Measurements from ENCODE around the gene POC1A.

Gene POC1A

DNA sequence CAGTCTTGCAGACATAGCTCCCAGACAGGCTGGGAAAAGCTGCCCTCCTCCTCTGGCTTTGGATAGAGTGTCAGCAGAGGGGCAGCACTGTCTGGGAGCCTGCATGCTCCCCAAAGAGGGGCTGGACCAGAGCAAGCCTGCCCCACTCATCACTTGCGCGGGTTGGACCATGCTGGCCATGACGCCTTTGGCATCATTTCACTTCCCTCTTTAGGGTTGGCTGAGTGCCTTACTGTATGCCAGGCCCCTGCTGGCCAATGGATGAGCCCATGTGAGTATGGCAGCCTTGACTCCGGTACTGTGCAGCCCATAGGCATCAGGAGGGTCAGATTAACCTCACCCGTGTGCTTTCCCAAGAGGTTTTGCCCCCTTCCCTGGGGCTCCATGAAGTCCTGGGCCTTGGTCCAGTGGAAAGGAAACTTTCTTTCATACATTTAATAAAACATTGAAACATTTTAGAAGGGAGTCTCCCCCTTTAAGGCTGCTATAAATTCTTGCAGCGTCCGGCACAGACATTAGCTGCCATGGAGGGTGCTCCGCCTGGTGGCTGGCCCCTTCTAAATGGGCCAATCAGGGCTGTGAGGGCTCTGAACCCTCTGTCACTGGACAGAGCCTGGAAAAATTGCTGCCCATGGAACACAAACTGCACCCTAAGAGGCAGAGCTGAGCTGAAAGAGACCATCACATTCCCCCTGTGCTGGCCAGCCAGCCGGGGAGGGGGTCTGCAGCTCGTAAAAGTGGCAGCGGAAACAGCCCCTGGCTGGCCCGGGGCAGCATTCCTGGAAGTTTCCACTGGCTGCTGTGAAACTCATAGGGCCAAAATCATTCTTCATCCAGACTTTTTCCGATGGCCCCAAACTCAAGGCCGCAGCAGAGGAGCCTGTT is 77.1 kb downstream of the POC1A start:
- no peaks in the 10 kb centered on the region for H3K36me3 Mint-ChIP-seq (ENCODE audit: low read depth)
- DNase-seq (no peak), ATAC-seq (no peak)
- no peak overlapping the region for H3K4me3 Mint-ChIP-seq
- peaks cover 3% of the 10 kb centered on the region for H3K4me1 Mint-ChIP-seq
- H3K9me3 Mint-ChIP-seq: no peaks in the 10 kb centered on the region
- H3K27ac Mint-ChIP-seq: no peak overlapping the region
- H3K27me3 Mint-ChIP-seq: no peaks in the 10 kb centered on the region

DNA sequence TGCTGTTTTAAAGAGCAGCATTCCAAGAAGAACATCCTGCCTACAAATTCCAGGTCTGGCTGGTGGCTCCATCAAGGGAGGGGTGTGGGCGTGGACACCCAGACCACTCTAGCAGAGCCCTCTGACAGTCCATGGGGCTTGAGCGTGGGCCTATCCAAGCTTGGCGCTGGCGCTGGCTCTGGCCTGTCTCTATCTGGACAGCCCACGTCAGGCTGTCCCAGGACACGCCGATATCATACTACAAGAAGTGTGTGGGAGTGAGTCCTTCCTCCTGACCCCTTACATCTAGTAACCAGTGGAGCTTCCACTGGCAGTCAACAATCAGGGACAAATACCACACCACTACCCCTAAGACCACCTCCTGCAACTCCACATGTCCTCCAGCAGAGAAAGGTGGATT is 80.7 kb downstream of the POC1A start:
- H3K27me3 Mint-ChIP-seq: no peaks in the 10 kb centered on the region
- H3K27ac Mint-ChIP-seq: no peak overlapping the region
- DNase-seq (no peak), ATAC-seq (no peak)
- no peak overlapping the region for H3K4me3 Mint-ChIP-seq
- H3K4me1 Mint-ChIP-seq: peaks cover 13% of the 10 kb centered on the region
- H3K36me3 Mint-ChIP-seq (ENCODE audit: low read depth): no peaks in the 10 kb centered on the region
- no peaks in the 10 kb centered on the region for H3K9me3 Mint-ChIP-seq

DNA sequence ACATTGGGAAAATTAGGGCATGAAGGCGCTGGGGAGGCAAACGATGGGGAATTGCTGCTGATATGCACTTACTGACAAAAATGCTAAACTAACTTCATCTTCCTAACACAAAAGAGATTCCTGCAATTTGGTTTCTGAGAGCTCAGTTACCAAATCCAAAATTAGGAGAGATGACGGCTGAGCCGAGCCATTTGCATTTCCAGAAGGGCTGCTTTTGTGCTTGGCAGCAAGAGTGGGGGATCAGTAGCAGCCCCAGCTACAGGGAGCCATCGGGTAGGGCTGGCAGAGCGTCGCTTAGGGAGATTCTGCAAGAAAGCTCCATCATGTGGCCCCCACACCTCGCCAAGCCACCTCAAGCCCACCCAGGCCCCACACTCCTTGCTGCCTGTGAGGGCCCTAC is 81.8 kb downstream of the POC1A start:
- no peak overlapping the region for H3K4me3 Mint-ChIP-seq
- H3K27me3 Mint-ChIP-seq: no peaks in the 10 kb centered on the region
- no peaks in the 10 kb centered on the region for H3K9me3 Mint-ChIP-seq
- ATAC-seq (no peak), DNase-seq (no peak)
- H3K36me3 Mint-ChIP-seq (ENCODE audit: low read depth): no peaks in the 10 kb centered on the region
- H3K27ac Mint-ChIP-seq: no peak overlapping the region
- peaks cover 13% of the 10 kb centered on the region for H3K4me1 Mint-ChIP-seq

DNA sequence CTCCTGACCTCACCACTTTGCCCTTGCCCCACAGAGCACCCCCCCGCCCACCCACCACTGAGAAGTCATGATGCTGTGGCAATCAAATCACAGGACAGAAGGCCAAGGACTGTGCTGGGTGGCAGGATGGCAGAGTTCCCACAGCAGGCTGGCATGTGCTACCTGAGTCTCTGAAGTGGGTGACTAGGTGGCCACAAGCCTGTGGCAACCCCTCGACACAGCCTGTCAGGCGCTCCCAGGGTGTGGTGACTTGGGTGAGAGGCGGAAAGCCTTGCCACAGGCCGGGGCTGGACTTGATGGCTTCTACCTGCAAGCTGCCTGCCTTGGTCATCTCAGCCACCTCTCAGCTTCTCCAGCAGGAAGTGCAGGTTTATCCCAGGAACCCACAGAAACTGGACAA is 82.2 kb downstream of the POC1A start:
- H3K36me3 Mint-ChIP-seq (ENCODE audit: low read depth): no peaks in the 10 kb centered on the region
- no peak overlapping the region for H3K4me3 Mint-ChIP-seq
- H3K27ac Mint-ChIP-seq: no peak overlapping the region
- ATAC-seq: no peak
- no peak for DNase-seq
- H3K4me1 Mint-ChIP-seq: peaks cover 13% of the 10 kb centered on the region
- no peaks in the 10 kb centered on the region for H3K9me3 Mint-ChIP-seq
- no peaks in the 10 kb centered on the region for H3K27me3 Mint-ChIP-seq

DNA sequence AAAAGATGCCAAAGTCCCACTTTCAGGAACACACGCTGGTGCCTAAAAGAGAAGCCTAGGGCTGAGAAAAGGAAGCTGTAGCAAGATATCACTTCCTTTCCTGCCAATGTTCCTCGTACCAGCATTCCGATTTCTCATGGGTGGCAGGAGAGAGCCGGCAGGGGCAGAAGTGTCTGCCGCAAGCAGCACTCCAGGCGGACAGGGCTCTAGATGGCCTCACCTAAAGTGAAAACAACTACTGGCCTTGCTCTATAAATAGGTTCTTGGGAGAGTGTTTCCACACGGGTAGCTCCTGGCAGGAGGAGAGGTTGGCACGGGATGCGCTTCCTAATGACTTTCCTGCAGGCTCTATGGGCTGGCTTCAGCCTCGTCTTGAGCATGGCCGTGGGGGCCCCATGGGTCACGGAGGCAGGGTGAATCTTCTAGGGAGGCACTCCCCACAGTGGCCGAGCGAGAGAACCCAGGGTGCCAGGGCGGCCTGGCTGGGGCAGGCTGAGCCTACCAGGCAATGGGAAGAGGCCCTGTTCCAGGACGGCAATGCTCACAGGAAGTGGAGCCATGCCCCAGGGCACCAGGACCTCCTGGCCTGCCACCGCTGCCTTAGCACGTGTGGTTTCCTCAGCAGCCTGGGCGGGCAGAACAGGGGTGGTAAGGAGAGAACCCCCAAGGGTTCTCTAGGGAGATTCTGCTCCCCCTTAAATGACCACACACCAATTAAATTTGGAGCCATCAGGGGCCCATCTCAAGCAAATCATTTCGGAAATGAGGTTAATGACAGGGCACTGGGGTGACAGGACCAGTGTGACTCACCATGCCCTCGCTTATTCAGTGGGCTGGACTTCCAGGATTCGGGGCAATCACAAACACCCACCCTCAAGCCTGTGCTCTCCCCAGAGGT is 83.2 kb downstream of the POC1A start:
- no peak overlapping the region for H3K27ac Mint-ChIP-seq
- peaks cover 13% of the 10 kb centered on the region for H3K4me1 Mint-ChIP-seq

DNA sequence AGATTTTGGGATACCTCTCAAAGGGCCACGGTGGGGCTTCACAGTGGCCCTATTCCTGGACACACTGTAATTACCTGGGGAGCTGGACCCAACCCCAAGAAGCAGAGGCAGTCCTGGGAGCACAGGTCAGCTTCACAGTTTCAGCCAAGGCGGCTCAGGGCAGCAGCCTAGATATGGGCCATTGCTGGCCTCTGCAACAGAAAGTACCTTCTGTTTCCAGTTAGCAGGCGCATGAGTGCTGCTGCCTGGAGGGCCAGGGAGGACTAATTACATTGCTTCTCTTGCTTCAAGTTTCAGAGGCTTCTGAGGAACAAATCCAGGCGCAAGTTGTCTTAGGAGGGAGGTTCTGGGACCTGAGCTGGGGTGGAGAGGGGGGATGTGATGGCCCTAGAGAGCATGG is 84.4 kb downstream of the POC1A start:
- peaks cover 13% of the 10 kb centered on the region for H3K4me1 Mint-ChIP-seq
- no peaks in the 10 kb centered on the region for H3K36me3 Mint-ChIP-seq (ENCODE audit: low read depth)
- DNase-seq (no peak), ATAC-seq (no peak)
- no peak overlapping the region for H3K27ac Mint-ChIP-seq
- no peak overlapping the region for H3K4me3 Mint-ChIP-seq
- no peaks in the 10 kb centered on the region for H3K9me3 Mint-ChIP-seq
- H3K27me3 Mint-ChIP-seq: no peaks in the 10 kb centered on the region

More for the DNA sequence above, 83.2 kb downstream of the POC1A start:
- DNase-seq (no peak), ATAC-seq (peak; percentile 41)
- H3K9me3 Mint-ChIP-seq: no peaks in the 10 kb centered on the region
- no peaks in the 10 kb centered on the region for H3K36me3 Mint-ChIP-seq (ENCODE audit: low read depth)
- H3K27me3 Mint-ChIP-seq: no peaks in the 10 kb centered on the region
- H3K4me3 Mint-ChIP-seq: no peak overlapping the region

DNA sequence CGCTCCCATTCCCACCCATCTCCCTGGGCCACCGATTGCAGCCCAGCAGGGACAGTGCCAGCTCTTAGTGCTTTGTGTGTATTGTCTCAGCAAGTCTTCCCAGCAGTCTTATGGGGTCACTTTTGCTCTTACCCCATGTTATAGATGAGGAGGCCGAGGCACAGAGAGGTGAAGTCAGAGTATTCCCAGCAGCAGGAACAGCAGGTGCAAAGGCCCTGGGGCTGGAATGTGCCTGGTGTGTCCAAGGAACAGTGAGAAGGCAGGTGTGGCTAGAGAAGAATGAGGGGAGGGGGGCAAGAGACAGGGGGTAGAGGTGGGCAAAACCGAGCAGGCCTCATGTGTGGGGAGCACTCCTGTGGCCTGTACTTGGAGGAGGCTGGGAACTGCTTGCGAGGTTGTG is 85.1 kb downstream of the POC1A start:
- Mint-ChIP-seq H3K4me3 (no peak overlapping the region), H3K27ac (no peak overlapping the region), H3K9me3 (no peaks in the 10 kb centered on the region), H3K36me3 (ENCODE audit: low read depth) (no peaks in the 10 kb centered on the region), H3K27me3 (no peaks in the 10 kb centered on the region), H3K4me1 (peaks cover 13% of the 10 kb centered on the region)
- DNase-seq (no peak), ATAC-seq (no peak)

DNA sequence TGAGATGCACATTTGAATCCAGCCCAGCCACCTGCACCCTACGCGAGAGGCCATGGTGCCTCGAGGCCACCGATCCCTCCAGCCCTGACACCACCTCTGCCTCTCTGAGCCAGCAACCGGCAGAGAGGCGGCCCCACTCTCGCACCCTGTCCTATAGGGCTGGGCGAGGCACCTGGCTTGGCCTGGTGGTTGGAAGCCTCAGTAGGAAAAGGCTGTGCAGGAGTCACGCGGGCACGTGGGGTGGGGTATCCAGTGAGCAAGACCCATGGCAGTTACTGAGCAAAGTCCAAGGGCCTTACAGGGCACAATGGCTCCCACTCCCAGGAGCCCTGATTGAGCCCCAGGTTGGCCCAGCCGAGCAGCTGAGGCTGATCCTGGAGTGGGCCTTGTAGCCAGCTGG is 85.5 kb downstream of the POC1A start:
- ATAC-seq (no peak), DNase-seq (no peak)
- Mint-ChIP-seq H3K9me3 (no peaks in the 10 kb centered on the region), H3K4me1 (peaks cover 13% of the 10 kb centered on the region), H3K27ac (no peak overlapping the region), H3K4me3 (no peak overlapping the region), H3K27me3 (no peaks in the 10 kb centered on the region), H3K36me3 (ENCODE audit: low read depth) (no peaks in the 10 kb centered on the region)

DNA sequence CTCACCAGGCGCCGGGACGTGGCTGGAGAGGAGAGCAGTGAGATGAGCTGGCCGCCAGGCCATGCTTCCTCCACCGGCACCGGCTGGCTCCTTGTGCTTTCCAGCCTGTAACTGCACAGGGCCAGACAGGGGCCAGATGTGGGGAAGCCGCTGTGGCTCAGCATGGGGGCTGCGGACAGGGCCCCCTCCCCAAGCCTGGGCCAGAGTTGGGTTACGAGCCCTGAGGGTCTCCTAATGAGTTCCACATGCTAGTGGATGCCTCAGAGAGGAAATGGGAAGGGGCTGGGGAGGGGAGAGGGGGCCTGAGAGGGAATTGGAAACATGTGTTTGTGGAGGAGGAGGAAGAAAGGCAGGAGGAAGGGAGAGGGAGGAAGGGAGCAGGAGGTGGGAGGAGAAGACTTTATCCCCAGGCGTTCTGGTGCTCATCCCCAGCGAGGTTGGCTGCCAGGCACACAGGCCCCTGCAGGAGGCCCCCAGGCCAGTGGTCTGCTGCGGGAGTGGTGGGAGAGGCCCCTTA is 86.1 kb downstream of the POC1A start:
- H3K27ac Mint-ChIP-seq: no peak overlapping the region
- DNase-seq: no peak
- H3K27me3 Mint-ChIP-seq: no peaks in the 10 kb centered on the region
- H3K4me3 Mint-ChIP-seq: no peak overlapping the region
- H3K9me3 Mint-ChIP-seq: no peaks in the 10 kb centered on the region
- H3K36me3 Mint-ChIP-seq (ENCODE audit: low read depth): no peaks in the 10 kb centered on the region
- no peak for ATAC-seq
- H3K4me1 Mint-ChIP-seq: peaks cover 16% of the 10 kb centered on the region

DNA sequence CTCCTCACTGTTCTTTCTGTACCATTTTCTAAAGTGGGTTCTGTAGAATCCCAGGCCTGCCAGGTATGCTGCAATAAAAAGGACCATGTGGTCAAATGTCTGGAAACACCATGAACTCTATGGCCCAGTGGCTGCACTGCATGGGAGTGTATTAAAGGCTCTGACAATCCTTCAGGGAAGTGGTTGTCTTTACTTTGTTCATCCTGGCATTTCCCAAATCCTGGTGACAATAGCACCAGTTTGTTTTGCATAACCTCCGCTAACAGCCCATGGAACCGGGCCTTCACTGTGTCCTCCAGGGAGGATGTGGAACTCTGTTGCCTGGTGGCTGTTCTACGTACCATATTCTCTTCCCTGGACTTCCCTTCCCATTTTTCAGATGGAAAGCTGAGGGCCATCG is 86.7 kb downstream of the POC1A start:
- ATAC-seq: no peak
- Mint-ChIP-seq H3K36me3 (ENCODE audit: low read depth) (no peaks in the 10 kb centered on the region), H3K4me1 (peaks cover 16% of the 10 kb centered on the region), H3K4me3 (no peak overlapping the region), H3K9me3 (no peaks in the 10 kb centered on the region), H3K27ac (no peak overlapping the region), H3K27me3 (no peaks in the 10 kb centered on the region)
- no peak for DNase-seq

DNA sequence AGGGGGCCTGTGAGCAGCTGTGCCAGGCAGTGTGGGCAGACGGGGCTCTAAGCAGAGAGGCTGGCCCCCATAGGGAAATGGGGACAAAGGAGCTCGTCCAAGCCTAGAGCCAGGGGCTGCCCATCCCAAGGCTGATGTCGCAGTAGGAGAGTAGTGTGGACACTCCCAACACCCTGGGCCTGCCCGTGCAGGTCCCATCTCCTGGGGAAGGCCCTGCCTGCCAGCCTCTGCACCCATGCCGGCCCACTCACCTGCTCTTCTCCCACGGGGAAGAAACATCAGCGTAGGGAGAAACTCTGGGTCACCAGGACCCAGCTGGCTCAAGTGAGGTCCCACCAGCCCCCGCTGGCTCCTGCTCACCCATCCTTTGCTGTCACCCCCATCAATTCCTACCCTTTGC is 87.2 kb downstream of the POC1A start:
- H3K36me3 Mint-ChIP-seq (ENCODE audit: low read depth): no peaks in the 10 kb centered on the region
- H3K9me3 Mint-ChIP-seq: no peaks in the 10 kb centered on the region
- no peaks in the 10 kb centered on the region for H3K27me3 Mint-ChIP-seq
- ATAC-seq (no peak), DNase-seq (no peak)
- H3K4me1 Mint-ChIP-seq: peaks cover 12% of the 10 kb centered on the region
- H3K4me3 Mint-ChIP-seq: no peak overlapping the region
- no peak overlapping the region for H3K27ac Mint-ChIP-seq

DNA sequence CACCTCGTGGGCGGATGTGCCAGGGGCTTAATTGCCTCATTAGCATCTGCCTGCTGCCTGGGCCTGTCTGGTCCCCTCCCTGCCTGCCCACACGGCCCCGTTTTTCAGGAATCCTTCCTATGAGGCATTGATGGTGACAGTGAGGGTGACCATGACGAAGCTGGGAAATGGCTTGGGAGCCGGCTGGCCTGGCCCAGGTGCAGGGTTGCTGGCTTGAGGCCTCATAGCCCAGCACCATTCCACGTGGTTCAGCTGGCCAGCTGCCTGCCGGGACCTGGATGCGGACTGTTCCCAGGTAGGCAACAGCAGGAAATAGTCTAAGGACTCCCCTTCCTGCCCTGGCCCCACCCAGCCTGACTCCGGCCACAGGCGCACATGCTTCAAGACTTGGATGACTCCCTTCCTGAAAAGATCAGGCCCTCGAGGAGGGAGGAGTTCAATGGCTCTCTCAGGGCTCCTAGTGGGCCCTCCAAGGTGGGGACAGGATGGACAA is 88.9 kb downstream of the POC1A start:
- no peaks in the 10 kb centered on the region for H3K9me3 Mint-ChIP-seq
- H3K27ac Mint-ChIP-seq: no peak overlapping the region
- no peak overlapping the region for H3K4me3 Mint-ChIP-seq
- no peaks in the 10 kb centered on the region for H3K27me3 Mint-ChIP-seq
- peaks cover 3% of the 10 kb centered on the region for H3K4me1 Mint-ChIP-seq
- no peak for ATAC-seq
- no peaks in the 10 kb centered on the region for H3K36me3 Mint-ChIP-seq (ENCODE audit: low read depth)
- DNase-seq: no peak

DNA sequence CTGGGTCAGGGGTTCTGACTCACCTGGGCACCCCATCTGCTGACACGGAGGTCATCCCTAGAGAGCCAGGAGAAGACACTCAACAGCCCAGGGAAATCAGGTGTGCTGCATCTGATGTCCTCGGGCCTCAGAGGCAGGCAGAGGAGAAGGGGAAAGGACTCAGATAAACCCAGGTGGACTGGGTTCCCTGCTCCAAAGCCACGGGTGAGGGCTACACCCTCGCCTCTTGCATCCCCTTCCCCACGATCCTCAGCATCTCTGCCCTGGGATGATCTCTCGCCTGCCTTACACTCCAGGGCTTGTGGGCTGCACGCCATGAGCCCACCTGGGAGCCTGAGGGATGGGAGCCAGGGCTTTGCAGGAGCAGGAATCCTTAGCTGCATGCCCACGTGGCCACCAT is 89.7 kb downstream of the POC1A start:
- no peaks in the 10 kb centered on the region for H3K9me3 Mint-ChIP-seq
- H3K27ac Mint-ChIP-seq: no peak overlapping the region
- no peaks in the 10 kb centered on the region for H3K36me3 Mint-ChIP-seq (ENCODE audit: low read depth)
- DNase-seq: no peak
- H3K4me1 Mint-ChIP-seq: peaks cover 3% of the 10 kb centered on the region
- ATAC-seq: no peak
- H3K4me3 Mint-ChIP-seq: no peak overlapping the region
- H3K27me3 Mint-ChIP-seq: no peaks in the 10 kb centered on the region

DNA sequence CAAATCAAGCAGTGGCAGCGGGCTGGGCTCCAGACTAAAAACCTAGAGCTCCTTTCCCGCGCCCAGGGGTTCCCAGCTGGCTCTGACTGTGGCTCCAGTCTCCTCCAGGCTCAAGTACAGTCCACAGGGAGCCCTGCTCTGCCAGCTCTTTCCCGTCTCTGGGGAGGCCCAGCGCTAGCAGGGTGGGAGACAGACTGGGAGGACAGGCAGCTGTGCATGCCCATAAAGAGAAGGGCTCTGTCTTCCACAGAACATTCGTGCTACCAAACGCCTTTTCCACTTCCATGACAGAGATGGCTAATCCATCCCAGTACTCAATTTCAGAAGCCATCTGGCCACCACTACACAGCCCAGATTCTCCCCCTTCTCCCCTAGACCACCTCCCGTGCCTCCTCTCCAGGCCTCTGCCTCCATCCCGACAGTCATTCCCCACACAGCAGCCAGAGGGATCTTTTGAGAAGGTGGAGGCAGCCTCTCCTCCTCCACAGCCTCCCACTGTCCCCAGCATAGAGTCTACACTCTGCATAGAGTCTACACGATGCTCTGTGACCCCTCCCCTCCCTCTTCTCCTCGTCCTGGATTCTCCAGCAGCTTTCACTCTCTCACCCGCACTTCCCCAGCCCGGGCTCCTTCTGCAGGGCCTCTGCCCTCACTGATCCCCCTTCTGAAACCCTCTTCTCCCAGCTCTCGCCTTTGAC is 91.0 kb downstream of the POC1A start:
- no peak overlapping the region for H3K4me3 Mint-ChIP-seq
- H3K4me1 Mint-ChIP-seq: peaks cover 3% of the 10 kb centered on the region
- no peaks in the 10 kb centered on the region for H3K9me3 Mint-ChIP-seq
- DNase-seq (no peak), ATAC-seq (no peak)
- no peaks in the 10 kb centered on the region for H3K36me3 Mint-ChIP-seq (ENCODE audit: low read depth)
- no peak overlapping the region for H3K27ac Mint-ChIP-seq
- no peaks in the 10 kb centered on the region for H3K27me3 Mint-ChIP-seq
